Coronary artery (tissue), 2 donors: ENCODE results near the gene NCOR1.

Source experiments
- DNase-seq: peaks from one replicate; pipeline ENCODE4 v3.0.0-alpha.2; 2017; ENCODE audit warnings: low spot score
- H3K27ac ChIP-seq, 2 donors: fragments of 200-600 bp; sonication (generic); one replicate each; pipeline ENCODE4 v1.5.1; 2016 to 2019
- H3K4me3 ChIP-seq: fragments of 200-600 bp; sonication (generic); 2 replicates; pipeline ENCODE4 v1.5.1; 2016; ENCODE audit warnings: mild to moderate bottlenecking, moderate library complexity
- CTCF ChIP-seq: fragments of 200-600 bp; sonication (generic); IDR thresholded peaks from one replicate; pipeline ENCODE4 v1.5.1; 2019; ENCODE audit warnings: antibody characterized with exemption

Gene NCOR1

GRCh38 chr17:16215273-16215964 is at the start of gene NCOR1:
Gene NCOR1, minus strand, starts transcription at chr17:16215534. Its CDS starts 20,965 bp downstream, at chr17:16194569.
- TF ChIP-seq CTCF, result peak; percentile 22
- Histone ChIP-seq H3K27ac (peak within 1 kb of the TSS; percentile 95 to 97), H3K4me3 (peak within 1 kb of the TSS; percentile 96)
- DNase-seq, result peak; percentile 94

- DNase-seq, result no peak
- Histone ChIP-seq H3K27ac (no peak overlapping the region), H3K4me3 (no peak overlapping the region)
- TF ChIP-seq CTCF, result no peak
These were observed 46.9 kb upstream of the NCOR1 start for GRCh38 chr17:16262201-16262600.

- DNase-seq, result no peak
- no peak for TF ChIP-seq CTCF
These were observed 45.7 kb upstream of the NCOR1 start for GRCh38 chr17:16261049-16261448.

GRCh38 chr17:16259926-16260325 is 44.6 kb upstream of the NCOR1 start:
- no peak for TF ChIP-seq CTCF
- Histone ChIP-seq H3K4me3 (no peak overlapping the region), H3K27ac (no peak overlapping the region)
- DNase-seq, result no peak

More at GRCh38 chr17:16261049-16261448, 45.7 kb upstream of the NCOR1 start:
- H3K27ac ChIP-seq, result no peak overlapping the region
- no peak overlapping the region for H3K4me3 ChIP-seq

GRCh38 chr17:16258901-16259300 is 43.6 kb upstream of the NCOR1 start:
- no peak overlapping the region for H3K27ac ChIP-seq
- DNase-seq, result no peak
- TF ChIP-seq CTCF, result no peak
- no peak overlapping the region for H3K4me3 ChIP-seq

- H3K4me3 ChIP-seq, result peak overlapping the region; percentile 23
- TF ChIP-seq CTCF, result no peak
- peak overlapping the region; percentile 20 to 46 for H3K27ac ChIP-seq
- DNase-seq, result peak; percentile 81
These were observed 40.2 kb upstream of the NCOR1 start for GRCh38 chr17:16255481-16255921.

GRCh38 chr17:16254773-16255400 is 39.6 kb upstream of the NCOR1 start:
- TF ChIP-seq CTCF, result no peak
- DNase-seq, result no peak
- peak overlapping the region; percentile 20 to 46 for H3K27ac ChIP-seq
- peak overlapping the region; percentile 23 for H3K4me3 ChIP-seq
